Right ventricle myocardium superior (tissue), 1 donor: ENCODE measurements around the gene NRXN3. TPM values are rescaled to one million over a fixed set of nuclear protein-coding genes. Genes with fewer than 3 reads are reported as not detected.

Source experiments
- ATAC-seq: fragments of 200-7000 bp; cut with Tn5 transposase; one replicate; pipeline ENCODE4 v1.9.1; 2020; ENCODE audit warnings: mild to moderate bottlenecking; ENCODE audit not compliant: poor library complexity
- DNase-seq: peaks from one replicate; pipeline ENCODE4 v3.0.0-alpha.2; 2020
- intact Hi-C: fragments of 100-400 bp; cut with DNase I; formaldehyde crosslinking; loops from one replicate; pipeline ENCODE4 v1.11.2; 2022
- total RNA-seq: library from RNA; stranded (reverse); fragmentation: NEBNext Ultra II Directional; extraction: Animal tissue kit (Norgen Biotek cat#: 25700); gene quantifications from one replicate; pipeline ENCODE4 v1.2.1, GENCODE V29; 2021
- donor health status: DM: no; HTN: yes; CAD: no; lungs with severe emphysema.

NRXN3 gene
- total RNA-seq, 1 donor from 2014 or later, result 1.3 TPM

DNA sequence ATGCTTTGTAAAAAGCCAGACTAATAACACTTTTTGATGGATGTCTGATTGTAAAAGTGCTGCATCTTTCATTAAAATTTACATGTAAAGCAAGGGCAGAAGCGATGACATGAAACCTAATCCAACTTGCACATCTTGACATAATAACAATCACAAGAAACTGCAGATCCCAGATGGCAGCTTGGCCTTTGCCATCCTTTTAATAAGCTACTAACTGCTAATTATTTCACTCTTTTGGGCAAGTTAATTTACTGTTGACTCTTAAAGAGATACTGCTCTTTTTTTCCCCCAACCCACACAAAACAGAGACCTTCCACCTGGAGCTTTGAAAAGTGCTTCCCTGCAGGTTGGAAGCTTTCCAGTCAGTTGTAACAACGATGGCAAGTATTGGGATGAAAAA lies 137.5 kb downstream of the NRXN3 start:
- intact Hi-C loops, result no loop called here
- DNase-seq, result no peak
- no peak for ATAC-seq

DNA sequence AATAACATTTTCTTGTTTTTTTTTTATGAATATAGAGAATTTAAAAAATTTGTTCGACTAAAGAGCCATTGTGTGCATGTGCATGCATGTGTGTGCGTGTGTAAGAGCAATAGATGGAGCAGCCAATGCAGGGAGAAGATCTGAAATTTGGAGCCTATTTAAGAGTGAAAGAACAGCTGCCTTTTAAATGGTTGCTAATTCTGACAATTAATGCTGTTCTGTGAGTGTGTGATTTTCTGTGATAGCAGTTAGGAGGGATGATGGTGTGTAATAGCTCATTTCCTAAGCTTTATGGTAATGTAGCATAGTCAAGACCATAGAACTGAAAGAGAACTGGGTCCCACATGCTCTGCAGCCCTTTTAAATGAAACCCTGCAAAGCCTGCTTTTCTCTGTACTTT lies 137.9 kb downstream of the NRXN3 start:
- no peak for DNase-seq
- intact Hi-C loops, result no loop called here
- no peak for ATAC-seq

DNA sequence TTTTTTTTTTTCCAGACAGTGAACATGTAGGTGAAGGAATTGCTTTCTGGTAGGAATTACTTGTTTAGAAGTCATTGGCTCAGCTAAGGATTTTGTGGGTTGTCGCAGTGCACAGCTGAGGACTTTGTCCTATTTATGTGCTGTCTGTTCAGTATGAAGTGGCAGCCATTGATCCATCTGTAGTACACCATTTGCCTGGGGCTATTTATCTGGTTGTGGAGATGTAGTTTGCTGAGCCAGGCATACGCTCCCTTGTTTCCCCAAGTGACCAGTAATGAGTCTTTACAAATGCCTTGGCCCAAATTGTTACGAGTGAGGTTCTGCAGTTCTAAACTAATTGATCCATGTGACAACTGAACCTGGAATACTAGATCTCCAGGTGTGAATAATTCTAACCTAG lies 140.1 kb downstream of the NRXN3 start:
- no peak for ATAC-seq
- intact Hi-C loops, result no loop called here
- no peak for DNase-seq

DNA sequence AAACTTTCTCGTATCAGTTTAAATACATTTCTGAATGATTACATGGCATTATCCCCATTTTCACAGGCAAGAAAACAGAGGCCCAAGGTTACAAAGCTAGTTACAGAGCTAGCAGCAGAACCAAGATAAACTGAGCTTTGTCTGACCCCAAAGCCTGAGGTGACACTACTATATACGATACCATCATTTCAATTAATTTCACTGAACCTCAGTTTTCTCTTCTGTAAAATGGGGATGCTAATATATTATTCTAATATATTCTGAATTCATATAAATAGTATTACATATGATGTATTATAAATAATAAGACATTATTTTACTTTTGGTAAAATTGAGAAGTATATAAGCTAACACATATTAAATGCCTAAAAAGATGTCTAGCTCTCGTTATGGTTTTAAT lies 143.3 kb downstream of the NRXN3 start:
- DNase-seq, result no peak
- no peak for ATAC-seq
- intact Hi-C loops, result no loop called here

DNA sequence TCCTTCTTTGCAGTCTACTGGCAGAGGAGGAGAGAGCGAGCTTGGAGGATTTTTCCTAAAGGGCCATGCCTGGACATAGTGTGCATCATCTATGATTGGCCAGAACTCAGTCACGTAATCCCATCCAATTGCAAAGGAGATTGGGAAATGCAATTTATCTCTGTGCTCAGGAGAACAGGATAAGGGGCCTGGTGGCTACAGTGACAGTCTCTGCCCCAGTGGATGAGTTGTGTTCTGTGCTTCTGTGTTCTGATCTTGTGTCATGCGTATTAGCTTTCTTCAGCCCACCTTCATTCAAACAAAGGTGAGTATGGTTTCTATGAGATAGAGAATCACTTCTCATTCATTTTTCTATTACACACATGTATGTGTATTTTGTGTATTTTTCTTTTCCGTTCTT lies 144.3 kb downstream of the NRXN3 start:
- intact Hi-C loops, result no loop called here
- DNase-seq, result no peak
- no peak for ATAC-seq

DNA sequence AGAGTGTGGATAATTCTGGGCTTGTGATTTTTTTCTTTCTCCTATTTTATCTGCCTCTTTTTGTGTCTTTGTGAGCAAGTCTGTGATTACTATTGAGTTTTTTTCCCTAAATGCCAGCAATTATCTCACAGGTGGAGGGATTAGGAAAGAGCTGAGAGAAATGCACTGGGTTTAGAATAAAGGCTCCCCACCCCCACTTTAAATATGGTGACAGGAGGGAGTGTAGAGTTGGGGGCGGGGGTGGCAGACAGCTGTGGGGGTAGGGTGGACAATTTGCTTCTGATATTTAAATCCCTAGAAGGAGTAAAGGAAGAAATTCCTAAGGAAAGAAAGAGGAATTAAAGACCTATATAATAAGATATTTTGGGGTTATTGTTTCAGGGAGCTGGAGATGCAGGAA lies 145.9 kb downstream of the NRXN3 start:
- DNase-seq (no peak), ATAC-seq (no peak)
- intact Hi-C loops, result no loop called here

DNA sequence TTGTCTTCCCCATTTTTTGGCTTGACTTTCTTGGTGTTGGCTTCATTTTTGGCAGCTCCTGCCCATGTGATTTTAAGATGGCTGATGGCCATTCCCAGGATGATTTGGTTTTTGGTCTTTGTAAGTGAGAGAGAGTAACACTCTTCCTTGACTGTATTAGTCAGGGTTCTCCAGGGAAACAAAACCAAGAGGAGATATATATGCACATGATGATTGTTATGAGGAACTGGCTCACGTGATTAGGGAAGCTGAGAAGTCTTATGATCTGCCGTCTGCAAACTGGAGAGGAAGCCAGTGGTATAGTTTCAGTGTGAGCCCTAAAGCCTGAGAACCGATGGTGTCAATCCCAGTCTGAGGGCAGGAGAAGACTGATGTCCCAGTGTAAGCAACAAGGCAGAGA lies 146.6 kb downstream of the NRXN3 start:
- no peak for DNase-seq
- intact Hi-C loops, result no loop called here

DNA sequence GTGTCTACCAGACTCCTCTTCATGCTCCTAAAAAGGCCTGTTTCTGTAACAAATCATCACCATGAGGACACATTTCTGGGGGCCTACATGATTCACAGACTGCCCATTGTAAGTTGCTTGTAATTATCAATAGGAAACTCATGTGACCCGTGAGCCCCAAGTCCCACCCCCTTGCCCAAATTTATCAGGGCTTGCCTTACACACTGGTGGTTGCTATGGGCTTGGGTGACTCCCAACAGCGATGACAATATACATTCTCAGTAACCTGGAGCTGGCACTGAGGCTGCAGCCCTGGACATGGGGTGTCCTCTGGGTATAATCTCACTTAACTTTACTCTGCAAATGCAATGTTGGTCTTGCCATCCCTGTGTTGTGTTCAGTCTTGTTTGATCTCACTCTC lies 149.2 kb downstream of the NRXN3 start:
- DNase-seq (no peak), ATAC-seq (no peak)
- intact Hi-C loops, result no loop called here

More for the DNA sequence above, 146.6 kb downstream of the NRXN3 start:
- ATAC-seq, result no peak

DNA sequence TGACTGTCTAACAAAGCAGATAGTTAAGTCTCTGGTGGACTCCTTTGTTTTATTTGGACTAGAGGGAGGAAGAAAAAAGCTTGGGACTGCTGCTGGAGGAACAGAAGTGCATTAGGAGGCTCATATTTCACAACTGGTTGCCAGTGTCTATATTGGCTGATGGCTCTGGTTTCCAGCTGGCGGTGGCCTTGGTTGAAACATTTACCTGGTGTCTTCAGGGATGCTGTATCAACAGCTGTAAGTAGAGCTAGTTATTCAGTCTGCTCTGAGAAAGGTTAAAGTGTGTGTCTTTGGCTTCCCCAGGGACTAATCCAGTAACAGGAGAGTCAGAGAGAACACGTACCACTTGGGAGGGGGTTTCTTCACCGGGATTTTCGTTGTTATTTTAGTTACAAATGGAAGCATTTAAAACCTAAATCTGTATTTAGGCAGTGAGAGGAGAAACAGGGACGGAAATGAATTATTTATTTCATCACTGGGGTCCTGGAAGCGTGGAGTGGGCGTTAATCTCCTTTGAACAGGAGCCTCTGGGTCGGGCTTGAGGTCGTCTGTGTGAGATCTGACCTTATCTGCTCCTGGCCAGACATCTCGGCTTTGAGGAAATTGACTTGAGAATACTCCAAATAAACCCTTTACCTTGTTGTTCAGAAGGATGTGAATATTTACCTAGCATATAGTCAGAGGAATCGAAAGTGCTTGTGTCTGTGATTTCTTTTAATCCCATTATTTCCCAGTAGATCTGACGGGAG lies 149.9 kb downstream of the NRXN3 start:
- ATAC-seq (no peak), DNase-seq (no peak)
- intact Hi-C loops, result no loop called here

DNA sequence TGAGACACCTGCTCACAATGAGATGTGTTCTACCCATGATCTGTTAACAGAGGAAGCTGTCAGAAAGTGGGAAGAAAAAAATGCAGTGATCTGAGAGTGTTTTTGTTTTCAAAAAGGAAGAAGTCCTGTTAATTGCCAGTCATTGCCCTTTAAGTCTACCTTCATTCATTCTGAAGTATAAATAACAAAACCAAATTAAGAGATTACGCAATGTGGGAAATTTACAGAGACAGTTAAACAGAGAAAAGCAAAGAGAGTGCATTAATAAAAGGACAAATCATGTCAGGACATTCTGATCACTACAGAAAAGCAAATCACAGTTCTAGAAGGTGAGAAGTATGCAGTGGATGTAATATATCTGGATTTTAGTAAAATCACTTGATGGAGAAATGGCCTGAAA lies 154.2 kb downstream of the NRXN3 start:
- ATAC-seq, result no peak
- DNase-seq, result no peak
- intact Hi-C loops, result no loop called here

DNA sequence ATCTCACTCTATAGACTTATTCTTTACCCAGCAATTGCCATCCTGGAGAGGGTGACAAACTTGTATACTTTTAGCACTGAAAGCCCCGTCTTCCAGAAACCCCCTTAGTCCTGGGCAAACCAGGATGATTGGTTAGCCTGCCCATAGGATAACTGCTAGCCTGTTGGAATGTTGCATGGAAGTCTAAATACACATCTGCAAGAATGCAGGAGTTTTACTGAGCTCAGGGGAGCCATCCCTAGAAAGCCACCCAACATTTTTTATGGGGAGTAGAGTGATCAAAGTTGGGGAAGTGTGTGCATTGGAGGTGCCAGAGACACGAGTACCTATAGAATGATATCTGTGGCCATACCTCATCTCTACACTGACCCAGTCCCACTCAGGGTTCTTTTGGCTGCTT lies 155.7 kb downstream of the NRXN3 start:
- ATAC-seq (no peak), DNase-seq (no peak)
- intact Hi-C loops, result no loop called here

DNA sequence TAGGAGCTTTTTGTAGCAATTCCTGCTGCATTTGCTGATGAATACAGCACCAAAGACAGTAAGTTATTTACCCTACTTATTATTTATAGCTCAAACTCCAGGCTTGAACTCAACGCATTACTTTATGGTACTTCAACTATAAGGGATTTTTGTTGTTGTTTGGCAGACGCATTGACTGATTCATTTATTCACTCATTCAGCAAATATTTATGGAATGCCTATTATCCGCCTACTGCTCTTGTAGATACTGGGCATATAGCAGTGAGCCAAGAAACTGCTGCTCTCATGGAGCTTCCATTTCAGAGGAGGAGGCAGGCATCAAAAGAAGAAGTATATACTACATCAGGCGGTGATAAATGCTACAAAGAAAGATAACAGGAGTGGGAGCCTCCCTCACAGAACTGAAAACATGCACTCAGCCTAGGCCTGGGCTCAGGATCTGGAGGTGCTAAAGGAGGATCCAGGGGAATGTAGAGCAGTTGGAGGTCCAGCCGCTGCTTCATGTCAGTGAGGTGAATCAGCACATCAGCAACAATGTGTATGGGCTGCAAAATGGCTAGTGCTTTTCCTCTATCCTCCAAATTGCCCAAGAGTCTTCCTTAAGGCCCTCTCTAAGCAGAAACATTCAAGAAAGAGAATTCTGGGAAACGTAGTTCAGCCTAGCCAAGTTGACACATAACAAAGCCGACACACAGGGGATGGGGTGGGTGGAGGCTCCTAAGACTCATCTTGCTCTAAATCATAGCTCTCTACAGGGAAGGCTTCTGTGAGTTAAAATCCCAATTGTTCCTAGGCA lies 157.5 kb downstream of the NRXN3 start:
- no peak for DNase-seq
- no peak for ATAC-seq
- intact Hi-C loops, result no loop called here

DNA sequence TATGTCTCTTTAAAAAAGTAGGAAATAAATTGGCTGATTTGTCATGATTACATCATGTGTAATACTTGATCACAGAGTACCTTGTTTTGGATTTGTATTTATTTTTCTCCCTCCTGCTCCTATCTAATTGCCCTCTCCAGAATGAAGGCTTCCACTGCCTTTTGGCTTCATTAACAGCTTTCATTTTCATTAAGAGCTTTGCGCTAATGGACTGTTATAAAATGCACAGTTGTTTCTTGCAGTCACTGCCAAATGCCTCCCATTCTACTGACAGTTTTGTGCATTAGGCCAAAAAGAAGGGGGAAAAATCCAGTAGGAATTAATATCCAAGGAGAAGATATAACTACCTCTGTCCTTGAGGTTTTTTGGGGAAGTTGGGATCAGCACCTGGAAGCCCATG lies 159.2 kb downstream of the NRXN3 start:
- ATAC-seq (no peak), DNase-seq (no peak)
- intact Hi-C loops, result no loop called here

DNA sequence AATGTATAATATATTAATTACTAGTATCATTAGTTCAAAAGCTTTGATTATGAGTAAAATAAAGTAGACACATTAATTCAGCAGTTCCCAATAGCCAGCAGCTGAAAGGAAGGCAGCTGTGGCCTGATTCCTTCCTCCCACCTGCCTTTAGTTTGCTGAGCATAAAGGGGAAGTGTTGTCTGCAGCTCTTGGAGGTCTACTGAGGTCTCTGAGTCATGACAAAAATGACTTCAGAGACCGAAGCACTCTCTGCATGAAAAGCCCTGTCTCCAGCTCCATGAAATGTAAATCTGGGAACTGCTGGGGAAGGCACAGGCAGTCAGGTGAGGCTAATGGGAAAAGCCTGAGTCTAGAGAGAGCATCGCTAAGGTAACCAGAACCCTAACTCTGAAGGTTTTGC lies 165.4 kb downstream of the NRXN3 start:
- intact Hi-C loops, result no loop called here
- DNase-seq (no peak), ATAC-seq (no peak)

DNA sequence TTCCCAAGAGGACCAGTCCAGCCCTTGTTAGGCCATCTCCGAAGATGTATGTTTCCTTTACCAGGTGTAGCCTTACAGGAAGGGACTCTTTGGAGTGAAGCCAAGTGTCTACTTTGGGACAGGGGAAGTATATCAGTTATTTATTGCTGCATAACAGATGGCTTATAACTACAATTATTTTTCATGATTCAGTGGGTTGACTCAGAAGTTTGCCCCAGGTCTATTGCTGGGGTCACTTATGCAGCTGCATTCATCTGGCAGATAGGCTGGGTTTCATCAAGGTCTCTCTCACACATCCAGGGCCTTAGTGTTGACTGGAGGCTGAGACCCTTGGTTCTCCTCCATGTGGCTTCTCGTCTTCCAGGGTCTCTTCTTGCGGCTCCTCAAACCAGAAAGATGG lies 170.1 kb downstream of the NRXN3 start:
- no peak for DNase-seq
- intact Hi-C loops, result no loop called here
- ATAC-seq, result no peak

DNA sequence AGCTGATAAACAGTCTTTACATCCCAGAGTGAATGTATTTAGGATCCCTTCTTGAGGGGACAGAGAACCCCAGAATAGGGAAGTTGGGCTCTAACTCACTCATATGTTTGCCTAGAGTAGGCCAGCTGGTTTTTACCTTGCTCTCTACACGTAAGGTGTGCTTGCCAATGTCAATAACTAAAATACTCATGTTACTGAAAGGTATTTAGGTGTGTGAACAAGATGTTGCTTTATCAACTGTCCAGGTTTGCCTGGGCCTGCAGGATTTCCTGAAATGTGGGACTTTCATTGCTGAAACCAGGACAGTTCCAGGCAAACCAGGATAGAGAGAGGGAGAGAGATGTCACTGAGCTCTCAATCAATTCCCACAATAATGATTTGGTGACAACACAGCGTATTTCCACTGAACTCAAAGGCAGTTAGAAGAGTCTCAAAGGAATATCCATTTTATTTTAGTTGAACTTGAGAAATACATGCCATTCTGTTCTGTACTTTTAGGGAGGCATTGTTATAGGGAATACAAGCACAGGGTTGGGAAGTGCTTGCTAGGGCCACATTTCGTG lies 171.7 kb downstream of the NRXN3 start:
- intact Hi-C loops, result no loop called here
- ATAC-seq (no peak), DNase-seq (no peak)

DNA sequence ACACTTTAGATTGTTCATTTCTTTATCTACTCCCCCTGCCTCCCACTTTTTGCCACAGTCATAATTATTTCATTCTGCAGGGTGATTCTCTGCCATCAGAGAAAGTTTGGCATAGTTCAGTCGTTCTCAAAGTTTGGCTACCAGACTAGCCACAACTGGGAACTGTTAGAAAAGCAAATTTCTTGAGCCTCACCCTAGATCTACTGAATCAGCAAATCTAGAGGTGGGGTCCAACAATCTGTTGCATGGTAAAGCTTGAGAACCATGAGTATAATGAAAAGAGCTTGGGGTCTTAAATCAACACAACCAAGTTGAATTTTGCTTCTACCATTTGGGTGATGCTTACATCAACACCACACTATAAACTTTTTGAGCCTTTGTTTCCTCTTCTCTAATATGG lies 172.7 kb downstream of the NRXN3 start:
- DNase-seq (no peak), ATAC-seq (no peak)
- intact Hi-C loops, result no loop called here

DNA sequence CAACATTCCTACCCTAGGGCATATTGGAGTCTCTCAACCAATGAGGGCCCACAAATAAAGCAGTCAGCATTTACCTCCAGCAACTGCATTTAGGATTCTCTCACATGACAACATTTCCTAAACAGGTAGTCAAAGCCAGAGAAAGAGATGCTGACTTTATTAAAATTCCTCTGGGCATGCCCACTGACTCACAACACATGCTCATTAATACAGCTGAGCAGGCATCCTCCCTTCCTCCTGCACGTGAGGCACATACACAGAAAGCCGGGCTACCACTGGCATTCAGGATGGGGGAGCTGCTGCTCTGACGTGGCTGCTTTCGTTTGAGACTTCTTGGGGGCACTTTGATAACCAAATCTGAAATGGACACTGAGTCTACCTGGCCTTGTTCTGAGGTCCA lies 174.1 kb downstream of the NRXN3 start:
- no peak for ATAC-seq
- intact Hi-C loops, result no loop called here
- no peak for DNase-seq

DNA sequence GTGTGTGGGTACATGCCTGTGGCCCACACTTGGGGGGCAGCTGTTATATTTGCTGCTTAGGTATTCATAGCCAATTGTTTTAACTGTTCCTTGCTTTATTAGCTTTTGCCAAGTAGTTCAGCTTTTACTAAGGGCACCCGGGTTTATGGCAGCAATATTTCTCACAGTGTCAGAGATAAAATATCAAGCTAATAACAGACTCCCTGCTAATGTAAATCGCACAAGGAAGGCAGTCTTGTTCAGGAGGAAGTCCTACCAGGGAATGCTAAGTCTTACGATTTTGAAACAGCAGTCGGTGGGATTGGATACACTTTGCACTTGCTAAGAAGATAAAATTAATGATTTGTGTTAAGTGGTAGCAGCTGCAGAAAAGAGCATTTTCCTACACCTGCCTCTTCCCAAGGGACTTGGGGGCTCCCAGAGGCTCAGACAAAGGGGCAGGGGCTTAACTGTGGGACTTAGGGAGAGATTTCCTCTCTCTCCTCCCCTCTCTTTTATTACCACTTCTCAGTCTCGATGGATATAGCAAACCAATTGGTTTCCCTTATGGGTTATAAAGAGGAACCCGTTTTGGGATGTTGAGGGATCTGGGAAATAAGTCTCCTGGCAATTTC lies 175.1 kb downstream of the NRXN3 start:
- ATAC-seq, result no peak
- intact Hi-C loops, result no loop called here
- no peak for DNase-seq

DNA sequence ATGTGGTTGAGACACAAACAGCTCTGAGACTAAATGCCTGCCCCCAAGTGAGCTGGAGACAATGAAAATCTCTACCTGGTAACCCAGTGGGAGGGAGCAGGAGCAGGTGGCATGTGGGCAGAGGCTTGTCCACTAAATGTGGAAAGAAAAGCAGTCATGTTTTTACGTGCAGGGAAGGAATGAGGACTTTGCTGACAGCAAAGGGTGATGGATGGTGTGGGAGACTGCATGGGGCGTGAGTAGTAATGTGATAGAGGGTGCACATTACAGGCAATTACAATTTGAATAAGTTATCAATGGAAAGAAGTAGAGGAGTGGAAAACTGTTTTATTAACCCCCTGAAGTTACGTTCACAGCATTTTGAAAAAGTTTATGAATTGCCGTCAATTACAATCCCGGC lies 176.6 kb downstream of the NRXN3 start:
- intact Hi-C loops, result no loop called here
- DNase-seq (no peak), ATAC-seq (no peak)
